ENCODE results near the gene SLC43A2.

DNA sequence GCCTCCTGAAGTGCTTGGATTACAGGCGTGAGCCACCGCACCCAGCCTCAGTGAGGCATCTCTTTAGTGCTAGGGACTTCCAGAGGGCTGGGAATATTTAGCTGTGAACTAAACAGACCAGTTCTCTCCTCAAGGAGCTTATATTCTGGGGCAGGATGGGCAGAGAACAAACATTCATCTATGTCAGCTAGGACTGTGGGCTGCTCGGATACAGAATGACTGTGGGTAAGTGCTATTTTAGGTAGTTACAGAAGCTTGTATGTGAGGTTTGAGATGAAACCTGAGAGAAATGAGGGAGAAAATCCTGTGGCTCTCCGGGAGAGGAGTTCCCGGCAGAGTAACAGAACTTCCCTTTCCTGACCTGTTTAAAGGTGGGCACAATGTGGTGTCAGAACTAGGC, 106.0 kb downstream of the SLC43A2 start:
- TF ChIP-seq GATA3 (IDR thresholded peaks at IDR 0.05; ENCODE audit: low read depth, low read length): no peak
- no peak for TF ChIP-seq GATA2 (IDR thresholded peaks at IDR 0.05; ENCODE audit: low read depth, low read length)
